Esophagus muscularis mucosa (tissue), 3 donors: ENCODE measurements around the gene MYCBPAP.

Experiments
- POLR2A ChIP-seq: fragments of 450-650 bp; IDR thresholded peaks from one replicate; pipeline ENCODE4 v1.6.1; 2017; ENCODE audit warnings: antibody characterized with exemption, moderate library complexity, mild to moderate bottlenecking, low read depth
- POLR2AphosphoS5 ChIP-seq, 2 donors: sonication (generic); formaldehyde crosslinking; IDR thresholded peaks; one replicate each; pipeline ENCODE4 v1.6.1; 2017; ENCODE audit warnings: antibody characterized with exemption in 2 of 2
- TF ChIP-seq, protein P1 (sequence below), 3 experiments: fragments of 200-600 bp in 2 of 3; fragments of 450-650 bp in 1 of 3; sonication (generic) in 2 of 3; IDR thresholded peaks; one replicate each; pipeline ENCODE4 v1.5.1; 2017 to 2019; ENCODE audit warnings: antibody characterized with exemption in 3 of 3, mild to moderate bottlenecking in 2 of 3, moderate library complexity in 1 of 3

DNA sequence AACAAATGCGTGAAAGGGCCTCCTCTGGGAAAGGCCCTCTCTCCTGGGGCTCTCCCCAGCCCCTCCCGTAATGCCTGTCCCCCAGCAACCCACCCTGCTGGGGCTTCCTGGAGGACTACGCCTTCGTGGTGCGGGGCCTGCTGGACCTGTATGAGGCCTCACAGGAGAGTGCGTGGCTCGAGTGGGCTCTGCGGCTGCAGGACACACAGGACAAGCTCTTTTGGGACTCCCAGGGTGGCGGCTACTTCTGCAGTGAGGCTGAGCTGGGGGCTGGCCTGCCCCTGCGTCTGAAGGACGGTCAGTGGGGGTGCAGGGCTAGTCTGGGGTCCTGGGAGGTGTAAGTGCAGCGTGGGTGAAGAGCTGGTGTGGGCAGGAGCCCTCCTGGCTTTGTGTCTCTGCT, 43.6 kb downstream of the MYCBPAP start:
- no peak for TF ChIP-seq POLR2AphosphoS5 (IDR thresholded peaks at IDR 0.05)
- TF ChIP-seq, protein P1, sequence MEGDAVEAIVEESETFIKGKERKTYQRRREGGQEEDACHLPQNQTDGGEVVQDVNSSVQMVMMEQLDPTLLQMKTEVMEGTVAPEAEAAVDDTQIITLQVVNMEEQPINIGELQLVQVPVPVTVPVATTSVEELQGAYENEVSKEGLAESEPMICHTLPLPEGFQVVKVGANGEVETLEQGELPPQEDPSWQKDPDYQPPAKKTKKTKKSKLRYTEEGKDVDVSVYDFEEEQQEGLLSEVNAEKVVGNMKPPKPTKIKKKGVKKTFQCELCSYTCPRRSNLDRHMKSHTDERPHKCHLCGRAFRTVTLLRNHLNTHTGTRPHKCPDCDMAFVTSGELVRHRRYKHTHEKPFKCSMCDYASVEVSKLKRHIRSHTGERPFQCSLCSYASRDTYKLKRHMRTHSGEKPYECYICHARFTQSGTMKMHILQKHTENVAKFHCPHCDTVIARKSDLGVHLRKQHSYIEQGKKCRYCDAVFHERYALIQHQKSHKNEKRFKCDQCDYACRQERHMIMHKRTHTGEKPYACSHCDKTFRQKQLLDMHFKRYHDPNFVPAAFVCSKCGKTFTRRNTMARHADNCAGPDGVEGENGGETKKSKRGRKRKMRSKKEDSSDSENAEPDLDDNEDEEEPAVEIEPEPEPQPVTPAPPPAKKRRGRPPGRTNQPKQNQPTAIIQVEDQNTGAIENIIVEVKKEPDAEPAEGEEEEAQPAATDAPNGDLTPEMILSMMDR (IDR thresholded peaks at IDR 0.05): no peak
- TF ChIP-seq POLR2A: no peak
